WTC11 (cell line): Measurements from ENCODE around the gene RPRD1B. TPM values are rescaled to one million over a fixed set of nuclear protein-coding genes. Genes with fewer than 3 reads are reported as not detected.

Experiments
- ATAC-seq: fragments of 200-7000 bp; cut with Tn5 transposase; 2 replicates; pipeline ENCODE4 v1.10.0; 2021; ENCODE audit warnings: mild to moderate bottlenecking, moderate library complexity
- CTCF ChIA-PET: fragments of 300-600 bp; sonication (Branson Sonifier 250); formaldehyde crosslinking; loops from one replicate; lab custom pipeline; 2021; ENCODE audit warnings: antibody characterized with exemption; lab: Charles Lee
- POLR2A ChIA-PET: fragments of 350-600 bp; sonication (Branson Sonifier 250); formaldehyde crosslinking; loops from one replicate; lab custom pipeline; 2021; ENCODE audit warnings: antibody characterized with exemption; lab: Charles Lee
- DNase-seq: peaks from one replicate; pipeline ENCODE4 v3.0.0; 2021; ENCODE audit warnings: low spot score
- H3K27ac Mint-ChIP-seq: 2 replicates; pipeline ENCODE4 v1.8.0; 2021; ENCODE audit warnings: mixed read lengths
- H3K27me3 Mint-ChIP-seq: 2 replicates; pipeline ENCODE4 v1.8.0; 2021; ENCODE audit warnings: low read depth, mild to moderate bottlenecking, moderate library complexity, mixed read lengths
- H3K36me3 Mint-ChIP-seq: 2 replicates; pipeline ENCODE4 v1.8.0; 2021; ENCODE audit warnings: mixed read lengths
- H3K4me1 Mint-ChIP-seq: 2 replicates; pipeline ENCODE4 v1.8.0; 2022; ENCODE audit warnings: mixed read lengths
- H3K4me3 Mint-ChIP-seq: 2 replicates; pipeline ENCODE4 v1.8.0; 2021; ENCODE audit warnings: mild to moderate bottlenecking, moderate library complexity, mixed read lengths
- H3K9me3 Mint-ChIP-seq: 2 replicates; pipeline ENCODE4 v1.8.0; 2021; ENCODE audit warnings: mixed read lengths
- CBFB ChIP-seq: sonication (generic); formaldehyde crosslinking; IDR thresholded peaks from 2 replicates; pipeline ENCODE4 v1.8.1; 2022; ENCODE audit warnings: mild to moderate bottlenecking, low read depth, missing genetic modification reagents
- EMX1 ChIP-seq: fragments of 250-450 bp; sonication (Bioruptor Pico); IDR thresholded peaks from 2 replicates; pipeline ENCODE4 v1.8.0; 2021; ENCODE audit warnings: mild to moderate bottlenecking
- FOXJ3 ChIP-seq: sonication (generic); formaldehyde crosslinking; IDR thresholded peaks from 2 replicates; pipeline ENCODE4 v1.9.0; 2021; ENCODE audit warnings: missing genetic modification reagents, mild to moderate bottlenecking, borderline replicate concordance
- FOXK1 ChIP-seq: sonication (generic); formaldehyde crosslinking; IDR thresholded peaks from 2 replicates; pipeline ENCODE4 v1.8.0; 2022; ENCODE audit warnings: mild to moderate bottlenecking, moderate library complexity, missing genetic modification reagents
- GRHL2 ChIP-seq: fragments of 250-450 bp; sonication (Bioruptor Pico); IDR thresholded peaks from 2 replicates; pipeline ENCODE4 v1.8.0; 2022; ENCODE audit warnings: mild to moderate bottlenecking, moderate library complexity; ENCODE audit not compliant: insufficient replicate concordance, severe bottlenecking
- JAZF1 ChIP-seq: fragments of 250-450 bp; sonication (Bioruptor Pico); IDR thresholded peaks from 2 replicates; pipeline ENCODE4 v1.9.0; 2021; ENCODE audit warnings: moderate library complexity, mild to moderate bottlenecking, inconsistent platforms
- MXD4 ChIP-seq: fragments of 250-450 bp; sonication (Bioruptor Pico); IDR thresholded peaks from 2 replicates; pipeline ENCODE4 v1.8.0; 2021; ENCODE audit warnings: mild to moderate bottlenecking, moderate library complexity, borderline replicate concordance
- NR1H2 ChIP-seq: sonication (generic); formaldehyde crosslinking; IDR thresholded peaks from 2 replicates; pipeline ENCODE4 v1.9.0; 2021; ENCODE audit warnings: mild to moderate bottlenecking, moderate library complexity, missing genetic modification reagents
- PRRX2 ChIP-seq: fragments of 250-450 bp; sonication (Bioruptor Pico); IDR thresholded peaks from 2 replicates; pipeline ENCODE4 v1.8.0; 2021; ENCODE audit warnings: mild to moderate bottlenecking
- SMAD3 ChIP-seq: sonication (generic); formaldehyde crosslinking; IDR thresholded peaks from 2 replicates; pipeline ENCODE4 v1.8.0; 2022; ENCODE audit warnings: missing genetic modification reagents, mild to moderate bottlenecking, borderline replicate concordance
- TEAD1 ChIP-seq: sonication (generic); formaldehyde crosslinking; IDR thresholded peaks from 2 replicates; pipeline ENCODE4 v1.8.0; 2022; ENCODE audit warnings: mild to moderate bottlenecking, missing genetic modification reagents
- TP53 ChIP-seq: sonication (generic); formaldehyde crosslinking; IDR thresholded peaks from 2 replicates; pipeline ENCODE4 v1.8.1; 2023; ENCODE audit warnings: mild to moderate bottlenecking, missing genetic modification reagents
- ZBTB21 ChIP-seq: sonication (generic); formaldehyde crosslinking; IDR thresholded peaks from 2 replicates; pipeline ENCODE4 v1.8.1; 2023; ENCODE audit warnings: mild to moderate bottlenecking, missing genetic modification reagents, borderline replicate concordance
- ZNF121 ChIP-seq: sonication (generic); formaldehyde crosslinking; IDR thresholded peaks from 2 replicates; pipeline ENCODE4 v1.8.0; 2023; ENCODE audit warnings: missing genetic modification reagents
- ZNF219 ChIP-seq: sonication (generic); formaldehyde crosslinking; IDR thresholded peaks from 2 replicates; pipeline ENCODE4 v1.8.0; 2023; ENCODE audit warnings: missing genetic modification reagents, mild to moderate bottlenecking, borderline replicate concordance
- ZNF396 ChIP-seq: fragments of 250-450 bp; sonication (Bioruptor Pico); IDR thresholded peaks from 2 replicates; pipeline ENCODE4 v1.8.0; 2021; ENCODE audit warnings: mild to moderate bottlenecking, moderate library complexity, borderline replicate concordance
- ZNF671 ChIP-seq: fragments of 250-450 bp; sonication (Bioruptor Pico); IDR thresholded peaks from 2 replicates; pipeline ENCODE4 v1.8.0; 2021; ENCODE audit warnings: mild to moderate bottlenecking
- total RNA-seq: library from RNA; stranded (reverse); gene quantifications from 3 replicates; pipeline ENCODE4 v1.2.3, GENCODE V29; 2021
- TF ChIP-seq, protein P1 (sequence below): sonication (generic); formaldehyde crosslinking; IDR thresholded peaks from 2 replicates; pipeline ENCODE4 v1.8.0; 2023; ENCODE audit warnings: mild to moderate bottlenecking, missing genetic modification reagents
- TF ChIP-seq, protein P2 (sequence below): sonication (generic); formaldehyde crosslinking; IDR thresholded peaks from 2 replicates; pipeline ENCODE4 v1.8.0; 2022; ENCODE audit warnings: mild to moderate bottlenecking, missing genetic modification reagents
- TF ChIP-seq, protein P3 (sequence below): sonication (generic); formaldehyde crosslinking; IDR thresholded peaks from 2 replicates; pipeline ENCODE4 v1.8.0; 2023; ENCODE audit warnings: missing genetic modification reagents, mild to moderate bottlenecking, borderline replicate concordance
- TF ChIP-seq, protein P4 (sequence below): sonication (generic); formaldehyde crosslinking; IDR thresholded peaks from 2 replicates; pipeline ENCODE4 v1.8.1; 2023; ENCODE audit warnings: mild to moderate bottlenecking, missing genetic modification reagents, borderline replicate concordance
- TF ChIP-seq, protein P5 (sequence below): sonication (generic); formaldehyde crosslinking; IDR thresholded peaks from 2 replicates; pipeline ENCODE4 v1.8.1; 2022; ENCODE audit warnings: low read depth, mild to moderate bottlenecking, moderate library complexity, missing genetic modification reagents, borderline replicate concordance
- TF ChIP-seq, protein P6 (sequence below): fragments of 200-600 bp; IDR thresholded peaks from 2 replicates; pipeline ENCODE4 v1.8.0; 2022; ENCODE audit warnings: antibody characterized with exemption

Gene RPRD1B
- total RNA-seq, 1 experiment from 2014 or later, result 21.4 TPM

DNA sequence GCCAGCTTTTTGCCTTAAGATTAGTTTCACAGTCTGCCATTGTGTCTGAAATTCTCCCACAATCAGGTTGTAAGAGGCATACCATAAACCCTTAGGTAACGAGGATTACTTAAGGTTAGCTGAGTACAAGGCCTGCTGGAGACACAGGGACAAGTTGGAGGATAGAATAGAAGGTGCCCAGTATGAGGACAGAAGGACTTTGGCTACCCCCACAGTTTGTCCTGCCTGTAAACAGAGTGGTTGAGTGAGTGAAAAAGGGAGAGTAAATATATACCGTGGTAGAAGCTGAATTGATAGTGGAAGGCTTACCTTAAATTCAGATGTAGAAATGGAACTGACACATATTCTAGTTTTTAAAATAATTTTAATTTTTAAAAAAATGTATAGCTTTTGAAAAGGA lies 19.3 kb downstream of the RPRD1B start (continued):
- TF ChIP-seq, protein P1, sequence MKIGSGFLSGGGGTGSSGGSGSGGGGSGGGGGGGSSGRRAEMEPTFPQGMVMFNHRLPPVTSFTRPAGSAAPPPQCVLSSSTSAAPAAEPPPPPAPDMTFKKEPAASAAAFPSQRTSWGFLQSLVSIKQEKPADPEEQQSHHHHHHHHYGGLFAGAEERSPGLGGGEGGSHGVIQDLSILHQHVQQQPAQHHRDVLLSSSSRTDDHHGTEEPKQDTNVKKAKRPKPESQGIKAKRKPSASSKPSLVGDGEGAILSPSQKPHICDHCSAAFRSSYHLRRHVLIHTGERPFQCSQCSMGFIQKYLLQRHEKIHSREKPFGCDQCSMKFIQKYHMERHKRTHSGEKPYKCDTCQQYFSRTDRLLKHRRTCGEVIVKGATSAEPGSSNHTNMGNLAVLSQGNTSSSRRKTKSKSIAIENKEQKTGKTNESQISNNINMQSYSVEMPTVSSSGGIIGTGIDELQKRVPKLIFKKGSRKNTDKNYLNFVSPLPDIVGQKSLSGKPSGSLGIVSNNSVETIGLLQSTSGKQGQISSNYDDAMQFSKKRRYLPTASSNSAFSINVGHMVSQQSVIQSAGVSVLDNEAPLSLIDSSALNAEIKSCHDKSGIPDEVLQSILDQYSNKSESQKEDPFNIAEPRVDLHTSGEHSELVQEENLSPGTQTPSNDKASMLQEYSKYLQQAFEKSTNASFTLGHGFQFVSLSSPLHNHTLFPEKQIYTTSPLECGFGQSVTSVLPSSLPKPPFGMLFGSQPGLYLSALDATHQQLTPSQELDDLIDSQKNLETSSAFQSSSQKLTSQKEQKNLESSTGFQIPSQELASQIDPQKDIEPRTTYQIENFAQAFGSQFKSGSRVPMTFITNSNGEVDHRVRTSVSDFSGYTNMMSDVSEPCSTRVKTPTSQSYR (CRISPR knock-in tag), result no peak
- TF ChIP-seq, protein P2, sequence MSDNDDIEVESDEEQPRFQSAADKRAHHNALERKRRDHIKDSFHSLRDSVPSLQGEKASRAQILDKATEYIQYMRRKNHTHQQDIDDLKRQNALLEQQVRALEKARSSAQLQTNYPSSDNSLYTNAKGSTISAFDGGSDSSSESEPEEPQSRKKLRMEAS (CRISPR knock-in tag), result no peak
- TF ChIP-seq EMX1 (CRISPR knock-in tag), result no peak
- no peak for TF ChIP-seq PRRX2
- no peak for TF ChIP-seq ZNF671 (CRISPR knock-in tag)
- TF ChIP-seq JAZF1 (CRISPR knock-in tag), result no peak
- no peak for TF ChIP-seq MXD4 (CRISPR knock-in tag)
- no peak for TF ChIP-seq FOXJ3
- no peak for TF ChIP-seq NR1H2 (CRISPR knock-in tag)

DNA sequence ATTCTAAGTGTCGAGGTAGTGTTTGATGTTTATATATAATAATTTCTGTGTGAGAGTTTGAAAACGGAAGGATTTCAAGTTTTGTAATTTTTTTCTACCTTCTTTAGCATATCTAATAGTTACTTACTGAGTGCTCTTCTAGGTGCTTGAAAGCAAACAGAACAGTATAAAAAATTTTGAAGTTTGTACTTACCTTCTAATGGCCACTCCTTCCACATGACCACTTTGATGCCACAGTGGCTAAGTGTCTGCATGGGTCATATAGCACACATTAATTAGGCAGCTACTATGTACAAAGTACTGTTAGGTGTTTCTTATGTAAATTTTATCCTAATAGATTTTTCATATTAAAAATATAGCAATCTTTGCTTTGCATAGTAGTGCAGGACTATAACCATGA lies 21.1 kb downstream of the RPRD1B start:
- Mint-ChIP-seq H3K4me3 (no peak overlapping the region), H3K9me3 (no peaks in the 10 kb centered on the region), H3K27ac (no peak overlapping the region), H3K27me3 (no peaks in the 10 kb centered on the region), H3K4me1 (peaks cover 7% of the 10 kb centered on the region), H3K36me3 (peaks cover 19% of the 10 kb centered on the region)
- DNase-seq (no peak), ATAC-seq (no peak)
- POLR2A ChIA-PET, result no interaction called here
- no peak for TF ChIP-seq ZBTB21 (CRISPR knock-in tag)
- TF ChIP-seq ZNF396 (CRISPR knock-in tag), result no peak
- no peak for TF ChIP-seq FOXK1 (CRISPR knock-in tag)
- TF ChIP-seq CBFB (CRISPR knock-in tag), result no peak
- no peak for TF ChIP-seq ZNF219 (CRISPR knock-in tag)
- TF ChIP-seq, protein P3, sequence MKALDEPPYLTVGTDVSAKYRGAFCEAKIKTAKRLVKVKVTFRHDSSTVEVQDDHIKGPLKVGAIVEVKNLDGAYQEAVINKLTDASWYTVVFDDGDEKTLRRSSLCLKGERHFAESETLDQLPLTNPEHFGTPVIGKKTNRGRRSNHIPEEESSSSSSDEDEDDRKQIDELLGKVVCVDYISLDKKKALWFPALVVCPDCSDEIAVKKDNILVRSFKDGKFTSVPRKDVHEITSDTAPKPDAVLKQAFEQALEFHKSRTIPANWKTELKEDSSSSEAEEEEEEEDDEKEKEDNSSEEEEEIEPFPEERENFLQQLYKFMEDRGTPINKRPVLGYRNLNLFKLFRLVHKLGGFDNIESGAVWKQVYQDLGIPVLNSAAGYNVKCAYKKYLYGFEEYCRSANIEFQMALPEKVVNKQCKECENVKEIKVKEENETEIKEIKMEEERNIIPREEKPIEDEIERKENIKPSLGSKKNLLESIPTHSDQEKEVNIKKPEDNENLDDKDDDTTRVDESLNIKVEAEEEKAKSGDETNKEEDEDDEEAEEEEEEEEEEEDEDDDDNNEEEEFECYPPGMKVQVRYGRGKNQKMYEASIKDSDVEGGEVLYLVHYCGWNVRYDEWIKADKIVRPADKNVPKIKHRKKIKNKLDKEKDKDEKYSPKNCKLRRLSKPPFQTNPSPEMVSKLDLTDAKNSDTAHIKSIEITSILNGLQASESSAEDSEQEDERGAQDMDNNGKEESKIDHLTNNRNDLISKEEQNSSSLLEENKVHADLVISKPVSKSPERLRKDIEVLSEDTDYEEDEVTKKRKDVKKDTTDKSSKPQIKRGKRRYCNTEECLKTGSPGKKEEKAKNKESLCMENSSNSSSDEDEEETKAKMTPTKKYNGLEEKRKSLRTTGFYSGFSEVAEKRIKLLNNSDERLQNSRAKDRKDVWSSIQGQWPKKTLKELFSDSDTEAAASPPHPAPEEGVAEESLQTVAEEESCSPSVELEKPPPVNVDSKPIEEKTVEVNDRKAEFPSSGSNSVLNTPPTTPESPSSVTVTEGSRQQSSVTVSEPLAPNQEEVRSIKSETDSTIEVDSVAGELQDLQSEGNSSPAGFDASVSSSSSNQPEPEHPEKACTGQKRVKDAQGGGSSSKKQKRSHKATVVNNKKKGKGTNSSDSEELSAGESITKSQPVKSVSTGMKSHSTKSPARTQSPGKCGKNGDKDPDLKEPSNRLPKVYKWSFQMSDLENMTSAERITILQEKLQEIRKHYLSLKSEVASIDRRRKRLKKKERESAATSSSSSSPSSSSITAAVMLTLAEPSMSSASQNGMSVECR (CRISPR knock-in tag), result no peak
- TF ChIP-seq GRHL2 (CRISPR knock-in tag), result no peak
- no peak for TF ChIP-seq ZNF121 (CRISPR knock-in tag)
- TF ChIP-seq, protein P4, sequence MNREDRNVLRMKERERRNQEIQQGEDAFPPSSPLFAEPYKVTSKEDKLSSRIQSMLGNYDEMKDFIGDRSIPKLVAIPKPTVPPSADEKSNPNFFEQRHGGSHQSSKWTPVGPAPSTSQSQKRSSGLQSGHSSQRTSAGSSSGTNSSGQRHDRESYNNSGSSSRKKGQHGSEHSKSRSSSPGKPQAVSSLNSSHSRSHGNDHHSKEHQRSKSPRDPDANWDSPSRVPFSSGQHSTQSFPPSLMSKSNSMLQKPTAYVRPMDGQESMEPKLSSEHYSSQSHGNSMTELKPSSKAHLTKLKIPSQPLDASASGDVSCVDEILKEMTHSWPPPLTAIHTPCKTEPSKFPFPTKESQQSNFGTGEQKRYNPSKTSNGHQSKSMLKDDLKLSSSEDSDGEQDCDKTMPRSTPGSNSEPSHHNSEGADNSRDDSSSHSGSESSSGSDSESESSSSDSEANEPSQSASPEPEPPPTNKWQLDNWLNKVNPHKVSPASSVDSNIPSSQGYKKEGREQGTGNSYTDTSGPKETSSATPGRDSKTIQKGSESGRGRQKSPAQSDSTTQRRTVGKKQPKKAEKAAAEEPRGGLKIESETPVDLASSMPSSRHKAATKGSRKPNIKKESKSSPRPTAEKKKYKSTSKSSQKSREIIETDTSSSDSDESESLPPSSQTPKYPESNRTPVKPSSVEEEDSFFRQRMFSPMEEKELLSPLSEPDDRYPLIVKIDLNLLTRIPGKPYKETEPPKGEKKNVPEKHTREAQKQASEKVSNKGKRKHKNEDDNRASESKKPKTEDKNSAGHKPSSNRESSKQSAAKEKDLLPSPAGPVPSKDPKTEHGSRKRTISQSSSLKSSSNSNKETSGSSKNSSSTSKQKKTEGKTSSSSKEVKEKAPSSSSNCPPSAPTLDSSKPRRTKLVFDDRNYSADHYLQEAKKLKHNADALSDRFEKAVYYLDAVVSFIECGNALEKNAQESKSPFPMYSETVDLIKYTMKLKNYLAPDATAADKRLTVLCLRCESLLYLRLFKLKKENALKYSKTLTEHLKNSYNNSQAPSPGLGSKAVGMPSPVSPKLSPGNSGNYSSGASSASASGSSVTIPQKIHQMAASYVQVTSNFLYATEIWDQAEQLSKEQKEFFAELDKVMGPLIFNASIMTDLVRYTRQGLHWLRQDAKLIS (CRISPR knock-in tag), result no peak
- no peak for TF ChIP-seq TP53 (CRISPR knock-in tag)
- TF ChIP-seq, protein P5, sequence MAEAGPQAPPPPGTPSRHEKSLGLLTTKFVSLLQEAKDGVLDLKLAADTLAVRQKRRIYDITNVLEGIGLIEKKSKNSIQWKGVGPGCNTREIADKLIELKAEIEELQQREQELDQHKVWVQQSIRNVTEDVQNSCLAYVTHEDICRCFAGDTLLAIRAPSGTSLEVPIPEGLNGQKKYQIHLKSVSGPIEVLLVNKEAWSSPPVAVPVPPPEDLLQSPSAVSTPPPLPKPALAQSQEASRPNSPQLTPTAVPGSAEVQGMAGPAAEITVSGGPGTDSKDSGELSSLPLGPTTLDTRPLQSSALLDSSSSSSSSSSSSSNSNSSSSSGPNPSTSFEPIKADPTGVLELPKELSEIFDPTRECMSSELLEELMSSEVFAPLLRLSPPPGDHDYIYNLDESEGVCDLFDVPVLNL, result no peak
- no peak for TF ChIP-seq SMAD3 (CRISPR knock-in tag)
- TF ChIP-seq, protein P6, sequence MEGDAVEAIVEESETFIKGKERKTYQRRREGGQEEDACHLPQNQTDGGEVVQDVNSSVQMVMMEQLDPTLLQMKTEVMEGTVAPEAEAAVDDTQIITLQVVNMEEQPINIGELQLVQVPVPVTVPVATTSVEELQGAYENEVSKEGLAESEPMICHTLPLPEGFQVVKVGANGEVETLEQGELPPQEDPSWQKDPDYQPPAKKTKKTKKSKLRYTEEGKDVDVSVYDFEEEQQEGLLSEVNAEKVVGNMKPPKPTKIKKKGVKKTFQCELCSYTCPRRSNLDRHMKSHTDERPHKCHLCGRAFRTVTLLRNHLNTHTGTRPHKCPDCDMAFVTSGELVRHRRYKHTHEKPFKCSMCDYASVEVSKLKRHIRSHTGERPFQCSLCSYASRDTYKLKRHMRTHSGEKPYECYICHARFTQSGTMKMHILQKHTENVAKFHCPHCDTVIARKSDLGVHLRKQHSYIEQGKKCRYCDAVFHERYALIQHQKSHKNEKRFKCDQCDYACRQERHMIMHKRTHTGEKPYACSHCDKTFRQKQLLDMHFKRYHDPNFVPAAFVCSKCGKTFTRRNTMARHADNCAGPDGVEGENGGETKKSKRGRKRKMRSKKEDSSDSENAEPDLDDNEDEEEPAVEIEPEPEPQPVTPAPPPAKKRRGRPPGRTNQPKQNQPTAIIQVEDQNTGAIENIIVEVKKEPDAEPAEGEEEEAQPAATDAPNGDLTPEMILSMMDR, result no peak
- TF ChIP-seq TEAD1 (CRISPR knock-in tag), result no peak
- CTCF ChIA-PET, result interaction anchor here (0.5 kb wide), 1 partner anchor 48 kb away, joined by 5 read pairs; no protein-coding TSS in a partner anchor
